Medulla oblongata (tissue), 1 donor: Measurements from ENCODE around the gene ABHD3.
"Not testable (repeated sequence)": the region's sequence is repeated elsewhere in the genome, so short reads cannot be mapped to it uniquely, and the experiment has no call there.

Source experiments
- DNase-seq: peaks from one replicate; pipeline ENCODE4 v3.0.0-alpha.2; 2015; ENCODE audit errors: extremely low spot score

The ABHD3 gene

DNA sequence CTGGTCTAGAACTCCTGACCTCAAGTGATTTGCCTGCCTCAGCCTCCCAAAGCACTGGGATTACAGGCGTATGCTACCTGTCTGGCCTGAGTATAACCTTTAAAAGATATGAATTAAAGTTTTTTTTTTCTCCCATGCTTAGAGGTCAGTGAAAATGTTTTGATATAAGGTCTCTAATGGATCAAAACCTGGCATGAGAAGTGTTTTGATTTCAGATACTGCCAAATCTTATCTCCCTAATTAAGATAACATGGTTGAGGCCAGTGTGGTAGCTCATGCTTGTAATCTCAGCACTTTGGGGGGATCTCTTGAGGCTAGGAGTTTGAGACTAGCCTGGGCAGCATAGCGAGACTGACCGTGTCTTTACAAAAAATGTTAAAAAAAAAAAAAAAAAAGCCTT, 51.2 kb downstream of the ABHD3 start:
- no peak for DNase-seq

DNA sequence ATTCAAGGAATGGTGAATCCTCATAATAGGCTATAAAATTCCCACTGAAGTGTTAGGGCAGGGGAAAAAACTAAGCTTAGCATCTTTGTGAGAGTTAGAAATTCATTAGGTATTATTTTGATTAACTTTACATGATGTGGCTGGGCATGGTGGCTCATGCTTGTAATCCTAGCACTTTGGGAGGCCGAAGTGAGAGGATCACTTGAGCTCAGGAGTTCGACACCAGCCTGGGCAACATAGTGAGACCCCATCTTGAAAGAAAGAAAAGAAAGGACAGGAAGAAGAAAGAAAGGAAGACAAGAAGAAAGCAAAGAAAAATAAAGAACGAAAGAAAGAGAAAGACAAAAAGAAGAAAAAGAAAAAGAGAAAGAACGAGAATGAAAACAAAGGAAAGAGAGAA, 52.5 kb downstream of the ABHD3 start:
- DNase-seq: no peak

- DNase-seq: no peak
Measured at GRCh38 chr18:21650311-21650710, 54.3 kb downstream of the ABHD3 start.

- DNase-seq: not testable (repeated sequence)
Measured at GRCh38 chr18:21640375-21640774, 64.2 kb downstream of the ABHD3 start.

DNA sequence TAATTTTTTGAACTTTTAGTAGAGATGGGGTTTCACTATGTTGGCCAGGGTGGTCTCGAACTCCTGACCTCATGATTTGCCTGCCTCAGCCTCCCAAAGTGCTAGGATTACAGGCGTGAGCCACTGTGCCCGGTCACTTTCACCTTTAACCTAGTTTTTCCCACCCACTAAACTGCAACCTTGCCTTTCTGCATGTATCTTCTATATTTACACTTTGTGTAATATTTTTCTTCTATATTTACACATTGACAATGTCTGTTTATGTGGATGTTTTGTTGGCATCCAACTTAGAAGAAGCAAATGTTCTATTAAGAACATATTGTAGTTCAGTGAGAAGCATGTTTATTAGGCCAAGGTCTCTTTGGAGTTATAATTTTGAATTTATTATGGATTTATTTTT, 65.8 kb downstream of the ABHD3 start:
- no peak for DNase-seq

GRCh38 chr18:21636769-21637168, 67.8 kb downstream of the ABHD3 start:
- no peak for DNase-seq

GRCh38 chr18:21634588-21635199, 69.9 kb downstream of the ABHD3 start:
- no peak for DNase-seq

- peak; percentile 12 for DNase-seq
Measured at GRCh38 chr18:21632393-21632792, 72.2 kb downstream of the ABHD3 start.

DNA sequence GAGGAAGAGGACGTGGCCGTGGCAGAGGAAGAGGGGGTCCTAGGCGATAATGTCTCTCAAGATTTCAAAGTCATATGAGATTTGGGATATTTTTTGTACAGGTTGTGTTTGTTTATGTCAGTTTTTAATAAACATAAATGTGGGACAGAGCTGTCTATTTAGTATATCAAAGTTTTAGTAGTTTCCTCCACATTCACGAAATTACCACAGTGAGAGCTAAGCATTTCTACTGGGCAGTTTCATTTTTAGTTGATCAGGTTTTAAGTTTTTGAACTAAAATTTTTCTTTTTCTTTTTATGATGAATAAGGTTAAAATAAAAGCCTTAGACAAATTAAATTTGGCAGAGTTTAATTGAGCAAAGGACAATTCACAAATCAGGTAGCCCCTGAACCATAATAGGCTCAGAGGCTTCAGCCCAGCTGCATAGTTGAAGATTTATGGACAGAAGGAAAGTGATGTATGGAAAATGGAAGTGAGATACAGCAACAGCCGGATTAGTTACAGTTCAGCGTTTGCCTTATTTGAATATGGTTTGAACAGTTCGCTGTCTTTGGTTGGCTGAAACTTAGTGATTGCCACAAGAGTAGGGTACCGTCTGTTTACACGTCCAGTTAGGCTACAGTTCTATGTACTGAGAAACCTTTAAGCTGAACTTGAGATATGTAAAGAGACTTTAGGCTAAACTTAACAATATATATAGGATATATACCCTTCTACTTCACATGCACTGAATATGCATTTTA, 75.3 kb downstream of the ABHD3 start:
- no peak for DNase-seq

DNA sequence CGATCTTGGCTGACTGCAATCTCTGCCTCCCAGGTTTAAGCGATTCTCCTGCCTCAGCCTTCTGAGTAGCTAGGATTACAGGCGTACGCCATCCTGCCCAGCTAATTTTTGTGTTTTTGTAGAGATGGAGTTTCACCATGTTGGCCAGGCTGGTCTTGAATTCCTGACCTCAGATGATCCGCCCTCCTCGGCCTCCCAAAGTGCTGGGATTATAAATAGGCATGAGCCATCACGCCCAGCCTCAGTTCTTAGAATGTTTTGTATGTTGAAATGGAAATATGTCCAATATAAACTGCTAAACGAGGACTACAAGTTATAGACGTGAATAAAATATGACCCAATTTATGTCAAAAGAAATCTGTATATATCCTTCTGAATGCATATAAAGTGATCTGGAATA, 82.9 kb downstream of the ABHD3 start:
- not testable (repeated sequence) for DNase-seq

- DNase-seq: peak; percentile 90
Measured at GRCh38 chr18:21612125-21613039, 92.2 kb downstream of the ABHD3 start, which contains the start of gene SNRPD1. Gene SNRPD1 (plus strand): TSS chr18:21612314. CDS start chr18:21612430, 116 bp downstream.

DNA sequence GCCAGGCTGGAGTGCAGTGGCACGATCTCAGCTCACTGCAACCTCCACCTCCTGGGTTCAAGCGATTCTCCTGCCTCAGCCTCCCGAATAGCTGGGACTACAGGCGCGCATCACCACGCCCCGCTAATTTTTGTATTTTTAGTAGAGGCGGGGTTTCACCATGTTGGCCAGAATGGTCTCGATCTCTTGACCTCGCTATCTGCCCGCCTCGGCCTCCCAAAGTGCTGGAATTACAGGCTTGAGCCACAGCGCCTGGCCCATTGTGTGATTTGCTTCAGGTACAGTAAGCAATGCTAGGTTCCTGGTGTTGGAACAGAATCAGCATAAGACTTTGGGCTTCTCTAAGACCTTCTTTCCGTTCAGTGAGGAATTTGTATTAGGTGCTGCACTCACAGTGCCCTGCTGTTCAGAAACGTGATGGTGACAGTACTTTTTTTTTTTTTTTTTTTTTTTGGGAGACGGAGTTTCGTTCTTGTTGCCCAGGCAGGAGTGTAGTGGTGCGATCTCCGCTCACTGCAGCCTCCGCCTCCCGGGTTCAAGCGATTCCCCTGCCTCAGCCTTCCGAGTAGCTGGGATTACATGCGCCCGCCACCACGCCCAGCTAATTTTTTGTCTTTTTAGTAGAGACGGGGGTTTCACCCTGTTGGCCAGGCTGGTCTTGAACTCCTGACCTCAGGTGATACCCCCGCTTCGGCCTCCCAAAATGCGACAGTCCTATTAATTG, 93.0 kb downstream of the ABHD3 start:
- not testable (repeated sequence) for DNase-seq

DNA sequence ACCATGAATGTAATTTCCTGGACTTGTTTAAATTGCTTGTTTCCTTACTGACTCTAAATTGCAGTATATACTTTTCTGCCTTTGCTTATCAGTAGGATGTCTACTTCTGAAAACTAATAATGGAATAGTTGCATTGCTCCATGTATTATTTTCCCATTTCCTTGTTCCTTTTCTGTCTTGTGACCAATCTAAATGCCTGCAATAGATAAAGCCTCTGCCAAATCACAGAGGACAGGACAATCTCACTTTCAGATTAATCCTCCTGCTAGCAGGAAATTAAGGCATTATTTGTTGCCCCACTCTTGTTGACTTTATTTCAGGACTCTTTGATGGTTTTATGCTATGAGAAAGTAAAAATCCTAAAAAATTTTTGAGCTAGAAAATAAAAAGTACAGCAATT, 99.4 kb downstream of the ABHD3 start:
- no peak for DNase-seq

- DNase-seq: no peak
Measured at GRCh38 chr18:21604671-21605070, 99.9 kb downstream of the ABHD3 start.

DNA sequence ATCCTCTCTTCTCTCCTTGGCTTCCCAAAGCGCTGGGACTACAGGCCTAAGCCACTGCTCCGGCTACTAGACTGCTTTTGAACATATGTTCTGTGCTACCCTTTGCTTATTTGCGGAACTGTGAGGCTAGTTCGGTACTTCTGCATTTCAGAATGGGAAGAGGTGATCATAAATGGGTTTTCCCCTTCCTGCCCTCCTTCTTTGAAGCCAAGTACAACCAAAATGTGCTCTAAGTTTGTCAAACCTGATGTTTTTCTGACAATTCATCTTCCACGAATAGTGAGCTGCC, 102.3 kb downstream of the ABHD3 start:
- DNase-seq: peak; percentile 60
